HCT116 (cell line): ENCODE data around the gene FOXO3. TPM values are rescaled to one million over a fixed set of nuclear protein-coding genes. Genes with fewer than 3 reads are reported as not detected.
"Not testable (repeated sequence)": the region's sequence is repeated elsewhere in the genome, so short reads cannot be mapped to it uniquely, and the experiment has no call there.

Experiments
- ATAC-seq: fragments of 200-7000 bp; cut with Tn5 transposase; 2 replicates; pipeline ENCODE4 v1.9.1; 2020; ENCODE audit warnings: mild to moderate bottlenecking, moderate library complexity
- BruUV-seq: library from RNA; stranded (reverse); fragments of 400-500 nt; replicated peaks from 2 replicates; lab custom pipeline; 2021; lab: Mats Ljungman, UMichigan
- CTCF ChIA-PET: fragments of 300-600 bp; sonication (Branson Sonifier 250); formaldehyde crosslinking; loops from one replicate; lab custom pipeline; 2021; ENCODE audit warnings: antibody characterized with exemption; lab: Charles Lee
- POLR2A ChIA-PET: fragments of 300-600, 350-600 bp; sonication (Branson Sonifier 250); formaldehyde crosslinking; loops from one replicate; lab custom pipeline; 2021; ENCODE audit warnings: antibody characterized with exemption; lab: Charles Lee
- RAD21 ChIA-PET, 2 experiments: fragments of 300-600 bp; sonication (Branson Sonifier 250); formaldehyde crosslinking; loops; one replicate each; lab custom pipeline; 2023; ENCODE audit warnings: low total read pairs in 2 of 2; ENCODE audit not compliant: uncharacterized antibody in 2 of 2, unreplicated experiment in 2 of 2, low non-redundant PET in 1 of 2; lab: Charles Lee
- DNase-seq: peaks from one replicate; pipeline ENCODE4 v3.0.0-alpha.2; 2010; ENCODE audit warnings: low read depth, low spot score
- H2AFZ ChIP-seq: fragments of 200-600 bp; shearing (Covaris generic), sonication (generic); 2 replicates; pipeline ENCODE4 v1.6.1; 2017; ENCODE audit warnings: low read depth, mixed run types, mixed read lengths, antibody characterized with exemption, low read length; ENCODE audit not compliant: poor library complexity, severe bottlenecking
- H3K27ac ChIP-seq: 2 replicates; pipeline ENCODE4 v1.5.1; 2012; ENCODE audit warnings: low read depth, low read length
- H3K27me3 ChIP-seq: fragments of 200-600 bp; sonication (generic); 2 replicates; pipeline ENCODE4 v1.6.1; 2016; ENCODE audit warnings: mixed run types, low read length, mixed read lengths; ENCODE audit not compliant: insufficient read depth
- H3K36me3 ChIP-seq, 2 experiments: fragments of 200-500 bp in 1 of 2; fragments of 200-600 bp in 1 of 2; sonication (Bioruptor generic) in 1 of 2; sonication (generic) in 1 of 2; 2 replicates each; pipeline versions ENCODE4 v1.5.1 to v1.6.1; 2014 to 2016; ENCODE audit warnings: low read length in 2 of 2, inconsistent platforms in 1 of 2, mixed read lengths in 1 of 2, mixed run types in 1 of 2; ENCODE audit not compliant: insufficient read depth in 2 of 2, control insufficient read depth in 1 of 2
- H3K4me1 ChIP-seq, 2 experiments: fragments of 200-600 bp in 1 of 2; sonication (generic) in 1 of 2; 2 replicates each; pipeline versions ENCODE4 v1.5.1 to v1.6.1; 2012 to 2017; ENCODE audit warnings: low read length in 2 of 2, inconsistent platforms in 1 of 2, mild to moderate bottlenecking in 1 of 2, mixed read lengths in 1 of 2, mixed run types in 1 of 2, moderate library complexity in 1 of 2; ENCODE audit not compliant: insufficient read depth in 2 of 2, control insufficient read depth in 1 of 2
- H3K4me2 ChIP-seq: fragments of 200-600 bp; sonication (generic); 2 replicates; pipeline ENCODE4 v1.6.1; 2017; ENCODE audit warnings: mixed run types, low read length, mixed read lengths
- H3K4me3 ChIP-seq, 2 experiments: fragments of 200-600 bp in 1 of 2; sonication (generic) in 1 of 2; replicated peaks in 1 of 2; 2 replicates each; pipeline ENCODE4 v1.5.1; 2011 to 2016; ENCODE audit warnings: low read length in 2 of 2, control low read depth in 1 of 2, low read depth in 1 of 2, mild to moderate bottlenecking in 1 of 2, mixed read lengths in 1 of 2, mixed run types in 1 of 2
- H3K79me2 ChIP-seq: fragments of 200-600 bp; sonication (generic); 2 replicates; pipeline ENCODE4 v1.6.1; 2017; ENCODE audit warnings: mild to moderate bottlenecking, mixed run types, low read length, moderate library complexity, mixed read lengths; ENCODE audit not compliant: insufficient read depth
- H3K9ac ChIP-seq: fragments of 200-600 bp; sonication (generic); 2 replicates; pipeline ENCODE4 v1.6.1; 2016; ENCODE audit warnings: low read length, mixed read lengths
- H3K9me2 ChIP-seq: fragments of 200-600 bp; sonication (generic), shearing (Covaris generic); 2 replicates; pipeline ENCODE4 v1.6.1; 2017; ENCODE audit warnings: mixed run types, mild to moderate bottlenecking, moderate library complexity; ENCODE audit not compliant: insufficient read depth
- H3K9me3 ChIP-seq, 2 experiments: fragments of 200-500 bp in 1 of 2; fragments of 200-600 bp in 1 of 2; sonication (Bioruptor generic) in 1 of 2; sonication (generic) in 1 of 2; 2 replicates each; pipeline ENCODE4 v1.6.1; 2014 to 2017; ENCODE audit warnings: low read length in 2 of 2, mixed read lengths in 2 of 2, inconsistent platforms in 1 of 2, low read depth in 1 of 2, mild to moderate bottlenecking in 1 of 2, mixed run types in 1 of 2, moderate library complexity in 1 of 2; ENCODE audit not compliant: control insufficient read depth in 1 of 2, insufficient read depth in 1 of 2
- H4K20me1 ChIP-seq: fragments of 200-600 bp; sonication (generic), shearing (Covaris generic); 2 replicates; pipeline ENCODE4 v1.6.1; 2017; ENCODE audit warnings: mixed run types, mild to moderate bottlenecking, moderate library complexity; ENCODE audit not compliant: insufficient read depth
- ATF3 ChIP-seq: IDR thresholded peaks from 2 replicates; pipeline ENCODE4 v1.6.1; 2012
- CBX3 ChIP-seq: IDR thresholded peaks from 2 replicates; pipeline ENCODE4 v1.6.1; 2012; ENCODE audit warnings: low read depth
- EGR1 ChIP-seq: IDR thresholded peaks from 2 replicates; pipeline ENCODE4 v1.6.1; 2012; ENCODE audit warnings: low read depth
- ELF1 ChIP-seq: IDR thresholded peaks from 2 replicates; pipeline ENCODE4 v1.6.1; 2012; ENCODE audit warnings: low read depth, borderline replicate concordance
- EZH2phosphoT487 ChIP-seq: fragments of 200-600 bp; IDR thresholded peaks from 2 replicates; pipeline ENCODE4 v1.6.1; 2018; ENCODE audit warnings: antibody characterized with exemption, borderline replicate concordance
- JUND ChIP-seq: IDR thresholded peaks from 2 replicates; pipeline ENCODE4 v1.6.1; 2012
- POLR2A ChIP-seq: IDR thresholded peaks from 2 replicates; pipeline ENCODE4 v1.7.0; 2011; ENCODE audit warnings: borderline replicate concordance; ENCODE audit not compliant: insufficient read depth, insufficient read length; ENCODE audit errors: extremely low read depth
- POLR2AphosphoS5 ChIP-seq: IDR thresholded peaks from 2 replicates; pipeline ENCODE4 v1.6.1; 2011; ENCODE audit warnings: mild to moderate bottlenecking, low read depth, low read length, moderate library complexity
- SRF ChIP-seq: IDR thresholded peaks from 2 replicates; pipeline ENCODE4 v1.6.1; 2012; ENCODE audit warnings: low read depth
- YY1 ChIP-seq: IDR thresholded peaks from 2 replicates; pipeline ENCODE4 v1.6.1; 2011; ENCODE audit warnings: low read length, low read depth, moderate library complexity, mild to moderate bottlenecking; ENCODE audit not compliant: insufficient replicate concordance; ENCODE audit errors: extremely low read depth
- ZNF274 ChIP-seq: fragments of 200-500 bp; sonication (Bioruptor generic); IDR thresholded peaks from 2 replicates; pipeline ENCODE4 v1.6.1; 2014; ENCODE audit warnings: mild to moderate bottlenecking, low read depth, low read length, inconsistent platforms
- intact Hi-C: fragments of 100-400 bp; cut with micrococcal nuclease; formaldehyde crosslinking; loops from 2 replicates; pipeline ENCODE4 v1.10.0; 2022
- total RNA-seq: library from RNA; stranded (reverse); gene quantifications from one replicate; pipeline ENCODE4 v1.2.1, GENCODE V29; 2021; ENCODE audit not compliant: unreplicated experiment
- TF ChIP-seq, protein P1 (sequence below), 3 experiments: fragments of 200-600 bp in 1 of 3; sonication (generic) in 1 of 3; IDR thresholded peaks in 2 of 3; conservative IDR thresholded peaks in 1 of 3; 2 replicates each; pipeline ENCODE4 v1.5.1; 2012 to 2017; ENCODE audit warnings: low read depth in 2 of 3, low read length in 2 of 3, antibody characterized with exemption in 1 of 3, borderline replicate concordance in 1 of 3, control low read depth in 1 of 3, mild to moderate bottlenecking in 1 of 3, mixed read lengths in 1 of 3, mixed run types in 1 of 3, moderate library complexity in 1 of 3; ENCODE audit not compliant: insufficient read depth in 1 of 3
- TF ChIP-seq, protein P2 (sequence below): IDR thresholded peaks from 2 replicates; pipeline ENCODE4 v1.6.1; 2012; ENCODE audit warnings: low read depth

Gene FOXO3
- total RNA-seq, 1 experiment from 2014 or later = 40.0 TPM

GRCh38 chr6:108683976-108684375 is 123.3 kb downstream of the FOXO3 start:
- DNase-seq, CTCF ChIA-PET, RAD21 ChIA-PET, H3K9me3 ChIP-seq, H4K20me1 ChIP-seq, H3K4me2 ChIP-seq, H3K27me3 ChIP-seq, H3K27ac ChIP-seq, BruUV-seq, intact Hi-C loops, H3K9ac ChIP-seq, POLR2A ChIA-PET, H3K79me2 ChIP-seq, H3K36me3 ChIP-seq, H3K4me3 ChIP-seq, H2AFZ ChIP-seq, H3K9me2 ChIP-seq, ATAC-seq: not testable (repeated sequence)
- H3K4me1 ChIP-seq = peaks cover 27 to 37% of the 10 kb centered on the region in 2 experiments

DNA sequence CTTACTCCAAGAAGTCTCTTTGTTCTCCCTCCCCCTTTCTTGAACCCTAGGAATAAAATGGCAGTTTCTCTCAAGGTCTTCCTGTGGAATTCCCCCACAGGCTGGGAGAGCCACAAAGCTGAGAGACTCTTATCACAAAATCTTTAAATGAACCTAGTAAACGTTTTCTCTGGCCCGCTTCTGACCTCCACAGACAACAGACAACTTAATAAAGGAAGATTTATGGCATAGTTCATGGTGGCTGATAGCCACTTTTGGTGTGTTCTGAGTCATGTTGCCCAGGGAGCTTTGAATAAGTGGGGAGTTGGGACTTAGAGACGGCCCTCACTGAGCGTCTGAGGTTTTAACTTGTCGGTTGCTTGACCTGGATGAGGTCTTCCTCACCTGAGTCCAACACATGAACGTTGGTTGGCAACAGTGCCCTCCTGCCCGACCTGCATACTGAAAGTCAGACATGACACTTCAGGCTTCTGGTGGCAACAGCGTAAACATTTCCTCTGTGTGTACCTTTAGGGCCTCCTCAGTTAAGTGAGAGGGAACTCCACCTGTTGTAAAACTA is 124.1 kb downstream of the FOXO3 start:
- Histone ChIP-seq H3K9ac (no peak overlapping the region), H4K20me1 (no peaks in the 10 kb centered on the region), H3K4me3 (no peak overlapping the region), H3K79me2 (no peaks in the 10 kb centered on the region), H3K9me2 (no peaks in the 10 kb centered on the region), H3K27ac (no peak overlapping the region), H3K9me3 (no peaks in the 10 kb centered on the region), H3K36me3 (no peaks in the 10 kb centered on the region), H3K4me1 (peaks cover 35 to 46% of the 10 kb centered on the region in 2 experiments), H3K4me2 (no peak overlapping the region), H3K27me3 (no peaks in the 10 kb centered on the region), H2AFZ (no peak overlapping the region)
- intact Hi-C loops = no loop called here
- no peak for ATAC-seq
- BruUV-seq = no TSS peak
- TF ChIP-seq JUND (no peak), YY1 (no peak), POLR2AphosphoS5 (no peak), SRF (no peak), ATF3 (no peak), EZH2phosphoT487 (no peak), ELF1 (no peak), EGR1 (no peak), CBX3 (no peak), ZNF274 (no peak), POLR2A (no peak)
- TF ChIP-seq, protein P1, sequence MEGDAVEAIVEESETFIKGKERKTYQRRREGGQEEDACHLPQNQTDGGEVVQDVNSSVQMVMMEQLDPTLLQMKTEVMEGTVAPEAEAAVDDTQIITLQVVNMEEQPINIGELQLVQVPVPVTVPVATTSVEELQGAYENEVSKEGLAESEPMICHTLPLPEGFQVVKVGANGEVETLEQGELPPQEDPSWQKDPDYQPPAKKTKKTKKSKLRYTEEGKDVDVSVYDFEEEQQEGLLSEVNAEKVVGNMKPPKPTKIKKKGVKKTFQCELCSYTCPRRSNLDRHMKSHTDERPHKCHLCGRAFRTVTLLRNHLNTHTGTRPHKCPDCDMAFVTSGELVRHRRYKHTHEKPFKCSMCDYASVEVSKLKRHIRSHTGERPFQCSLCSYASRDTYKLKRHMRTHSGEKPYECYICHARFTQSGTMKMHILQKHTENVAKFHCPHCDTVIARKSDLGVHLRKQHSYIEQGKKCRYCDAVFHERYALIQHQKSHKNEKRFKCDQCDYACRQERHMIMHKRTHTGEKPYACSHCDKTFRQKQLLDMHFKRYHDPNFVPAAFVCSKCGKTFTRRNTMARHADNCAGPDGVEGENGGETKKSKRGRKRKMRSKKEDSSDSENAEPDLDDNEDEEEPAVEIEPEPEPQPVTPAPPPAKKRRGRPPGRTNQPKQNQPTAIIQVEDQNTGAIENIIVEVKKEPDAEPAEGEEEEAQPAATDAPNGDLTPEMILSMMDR (IDR thresholded peaks at IDR 0.05 in 2 of 3, conservative IDR thresholded peaks at IDR 0.05 in 1 of 3; ENCODE audit: borderline replicate concordance in 1 of 3, insufficient read depth in 1 of 3, low read depth in 2 of 3, low read length in 2 of 3) = no peak
- TF ChIP-seq, protein P2, sequence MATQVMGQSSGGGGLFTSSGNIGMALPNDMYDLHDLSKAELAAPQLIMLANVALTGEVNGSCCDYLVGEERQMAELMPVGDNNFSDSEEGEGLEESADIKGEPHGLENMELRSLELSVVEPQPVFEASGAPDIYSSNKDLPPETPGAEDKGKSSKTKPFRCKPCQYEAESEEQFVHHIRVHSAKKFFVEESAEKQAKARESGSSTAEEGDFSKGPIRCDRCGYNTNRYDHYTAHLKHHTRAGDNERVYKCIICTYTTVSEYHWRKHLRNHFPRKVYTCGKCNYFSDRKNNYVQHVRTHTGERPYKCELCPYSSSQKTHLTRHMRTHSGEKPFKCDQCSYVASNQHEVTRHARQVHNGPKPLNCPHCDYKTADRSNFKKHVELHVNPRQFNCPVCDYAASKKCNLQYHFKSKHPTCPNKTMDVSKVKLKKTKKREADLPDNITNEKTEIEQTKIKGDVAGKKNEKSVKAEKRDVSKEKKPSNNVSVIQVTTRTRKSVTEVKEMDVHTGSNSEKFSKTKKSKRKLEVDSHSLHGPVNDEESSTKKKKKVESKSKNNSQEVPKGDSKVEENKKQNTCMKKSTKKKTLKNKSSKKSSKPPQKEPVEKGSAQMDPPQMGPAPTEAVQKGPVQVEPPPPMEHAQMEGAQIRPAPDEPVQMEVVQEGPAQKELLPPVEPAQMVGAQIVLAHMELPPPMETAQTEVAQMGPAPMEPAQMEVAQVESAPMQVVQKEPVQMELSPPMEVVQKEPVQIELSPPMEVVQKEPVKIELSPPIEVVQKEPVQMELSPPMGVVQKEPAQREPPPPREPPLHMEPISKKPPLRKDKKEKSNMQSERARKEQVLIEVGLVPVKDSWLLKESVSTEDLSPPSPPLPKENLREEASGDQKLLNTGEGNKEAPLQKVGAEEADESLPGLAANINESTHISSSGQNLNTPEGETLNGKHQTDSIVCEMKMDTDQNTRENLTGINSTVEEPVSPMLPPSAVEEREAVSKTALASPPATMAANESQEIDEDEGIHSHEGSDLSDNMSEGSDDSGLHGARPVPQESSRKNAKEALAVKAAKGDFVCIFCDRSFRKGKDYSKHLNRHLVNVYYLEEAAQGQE = no peak
- ChIA-PET CTCF (no interaction called here), POLR2A (no interaction called here), RAD21 (no interaction called here)
- DNase-seq = no peak
